Measurements from ENCODE around the gene LMBR1.

Gene LMBR1

DNA sequence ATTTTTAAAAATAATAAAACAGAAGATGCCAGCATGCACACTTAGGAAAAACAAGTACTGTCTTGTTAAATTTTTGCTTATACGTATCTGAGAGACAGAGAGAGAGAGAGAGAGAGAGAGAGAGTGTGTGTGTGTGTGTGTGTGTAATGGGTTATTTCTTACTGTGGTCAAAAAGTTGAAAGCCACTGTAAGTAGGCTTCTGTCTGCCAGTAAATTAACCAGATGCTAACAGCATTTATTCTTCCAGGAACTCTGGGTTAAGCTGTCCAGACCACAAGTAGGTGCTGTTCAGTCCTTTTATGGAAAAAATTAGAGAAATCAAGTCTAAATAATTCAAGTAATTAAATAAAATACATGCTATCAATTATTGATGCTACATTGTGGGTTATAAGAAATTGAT is 212.7 kb downstream of the LMBR1 start:
- Histone ChIP-seq H3K9me3 (ENCODE audit: severe bottlenecking) (no peaks in the 10 kb centered on the region), H3K4me3 (ENCODE audit: low read depth, low read length) (no peak overlapping the region), H3K27ac (no peak overlapping the region), H3K27me3 (ENCODE audit: insufficient read depth, low read depth, severe bottlenecking) (no peaks in the 10 kb centered on the region), H3K36me3 (no peaks in the 10 kb centered on the region; the same call in 1 of the 2 replicates)
- DNase-seq: no peak
- no peak for TF ChIP-seq CTCF (IDR thresholded peaks at IDR 0.05; ENCODE audit: low read depth, low read length)

DNA sequence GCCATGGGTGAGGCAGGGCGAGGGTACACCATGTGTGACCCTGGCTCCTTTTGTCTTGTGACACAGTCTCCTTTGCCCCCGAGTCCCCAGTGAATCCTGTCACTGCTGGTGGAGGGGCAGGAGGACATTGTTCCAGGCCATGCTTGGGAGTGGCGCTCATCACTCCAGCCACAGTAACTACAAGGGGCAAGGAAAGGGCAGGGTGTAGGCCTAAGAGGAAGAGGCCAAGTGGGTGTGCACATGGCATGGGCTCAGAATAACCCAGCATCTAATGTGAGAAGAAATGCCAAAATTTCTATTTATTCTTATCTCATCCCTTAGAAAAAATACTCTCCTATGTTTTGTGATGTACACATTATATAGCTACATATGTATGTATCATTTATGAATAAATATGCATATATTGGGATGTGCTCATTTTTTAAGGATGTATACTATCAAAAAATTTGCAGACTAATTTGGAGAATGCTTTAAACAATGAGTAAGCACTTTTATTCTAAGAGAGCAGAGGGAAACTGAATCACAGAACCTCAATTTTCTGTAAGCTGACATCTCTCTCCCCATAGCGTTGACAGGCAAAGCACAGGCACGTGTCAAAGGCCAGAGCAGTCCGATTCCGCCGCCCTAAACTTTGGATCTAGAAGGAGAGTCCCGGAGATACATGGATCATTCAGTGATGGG is 215.5 kb downstream of the LMBR1 start:
- no peak for DNase-seq
- peaks cover 3% of the 10 kb centered on the region; the same call in 1 of the 2 replicates for H3K36me3 ChIP-seq

GRCh38 chr7:156676263-156676662 is 216.7 kb downstream of the LMBR1 start:
- no peak overlapping the region for H3K27ac ChIP-seq
- TF ChIP-seq CTCF (IDR thresholded peaks at IDR 0.05; ENCODE audit: low read depth, low read length): no peak
- H3K27me3 ChIP-seq (ENCODE audit: insufficient read depth, low read depth, severe bottlenecking): no peaks in the 10 kb centered on the region
- H3K9me3 ChIP-seq (ENCODE audit: severe bottlenecking): no peaks in the 10 kb centered on the region
- H3K4me3 ChIP-seq (ENCODE audit: low read depth, low read length): no peak overlapping the region
- no peak for DNase-seq
- peaks cover 3% of the 10 kb centered on the region; the same call in 1 of the 2 replicates for H3K36me3 ChIP-seq

More for the DNA sequence above, 215.5 kb downstream of the LMBR1 start:
- no peaks in the 10 kb centered on the region for H3K27me3 ChIP-seq (ENCODE audit: insufficient read depth, low read depth, severe bottlenecking)
- H3K4me3 ChIP-seq (ENCODE audit: low read depth, low read length): no peak overlapping the region
- no peak overlapping the region for H3K27ac ChIP-seq
- no peak for TF ChIP-seq CTCF (IDR thresholded peaks at IDR 0.05; ENCODE audit: low read depth, low read length)
- H3K9me3 ChIP-seq (ENCODE audit: severe bottlenecking): no peaks in the 10 kb centered on the region

GRCh38 chr7:156675721-156676120 is 217.3 kb downstream of the LMBR1 start:
- Histone ChIP-seq H3K4me3 (ENCODE audit: low read depth, low read length) (no peak overlapping the region), H3K27ac (no peak overlapping the region), H3K9me3 (ENCODE audit: severe bottlenecking) (no peaks in the 10 kb centered on the region), H3K36me3 (peaks cover 3% of the 10 kb centered on the region; the same call in 1 of the 2 replicates), H3K27me3 (ENCODE audit: insufficient read depth, low read depth, severe bottlenecking) (no peaks in the 10 kb centered on the region)
- DNase-seq: no peak
- no peak for TF ChIP-seq CTCF (IDR thresholded peaks at IDR 0.05; ENCODE audit: low read depth, low read length)

DNA sequence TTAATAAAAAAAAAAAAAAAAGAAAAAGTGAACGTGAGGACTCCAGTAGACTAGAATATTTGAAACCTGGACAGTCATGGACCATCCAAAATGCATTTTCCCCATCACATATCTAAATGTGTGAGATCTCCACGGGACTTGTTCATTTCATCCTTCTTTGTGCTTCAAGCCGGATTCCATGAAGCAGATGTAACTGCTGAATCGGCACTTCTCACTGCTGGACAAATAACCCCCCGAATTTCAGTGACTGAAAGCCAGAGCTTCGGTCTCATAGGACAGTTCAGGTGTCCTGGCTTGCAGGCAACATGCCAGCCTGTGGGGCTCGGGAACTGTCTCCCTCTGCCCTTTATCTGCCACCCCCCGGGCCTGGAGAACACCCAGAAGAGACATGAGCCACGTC is 219.1 kb downstream of the LMBR1 start:
- Histone ChIP-seq H3K4me3 (ENCODE audit: low read depth, low read length) (no peak overlapping the region), H3K9me3 (ENCODE audit: severe bottlenecking) (no peaks in the 10 kb centered on the region), H3K36me3 (peaks cover 3% of the 10 kb centered on the region; the same call in 1 of the 2 replicates), H3K27ac (no peak overlapping the region), H3K27me3 (ENCODE audit: insufficient read depth, low read depth, severe bottlenecking) (no peaks in the 10 kb centered on the region)
- DNase-seq: no peak
- no peak for TF ChIP-seq CTCF (IDR thresholded peaks at IDR 0.05; ENCODE audit: low read depth, low read length)

GRCh38 chr7:156673454-156673853 is 219.5 kb downstream of the LMBR1 start:
- Histone ChIP-seq H3K9me3 (ENCODE audit: severe bottlenecking) (no peaks in the 10 kb centered on the region), H3K4me3 (ENCODE audit: low read depth, low read length) (no peak overlapping the region), H3K27ac (no peak overlapping the region), H3K36me3 (peaks cover 3% of the 10 kb centered on the region; the same call in 1 of the 2 replicates), H3K27me3 (ENCODE audit: insufficient read depth, low read depth, severe bottlenecking) (no peaks in the 10 kb centered on the region)
- TF ChIP-seq CTCF (IDR thresholded peaks at IDR 0.05; ENCODE audit: low read depth, low read length): no peak
- no peak for DNase-seq

Measured in WERI-Rb-1 (cell line).